ENCODE measurements around the gene QPRT.
"Not testable (repeated sequence)": the region's sequence is repeated elsewhere in the genome, so short reads cannot be mapped to it uniquely, and the experiment has no call there.

The QPRT gene

DNA sequence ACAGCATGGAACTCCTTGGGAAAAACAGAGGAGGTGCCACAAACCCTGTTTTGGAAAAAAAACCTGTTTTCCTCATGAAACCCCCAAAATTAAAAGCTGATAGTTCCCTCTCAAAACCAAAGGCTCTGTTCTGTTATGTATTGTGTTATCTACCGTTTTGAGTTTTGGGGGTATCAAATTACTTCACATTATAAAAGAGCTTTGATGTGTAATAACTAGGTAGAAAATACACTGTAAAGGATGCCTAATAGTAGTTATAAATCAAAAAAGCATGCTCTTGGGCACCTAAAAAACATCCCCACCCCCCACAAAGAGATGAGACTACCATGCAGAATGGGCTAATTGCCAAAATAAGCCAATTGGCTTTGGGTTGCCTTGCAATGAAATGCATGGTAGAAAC lies 36.0 kb downstream of the QPRT start:
- no peak for DNase-seq

DNA sequence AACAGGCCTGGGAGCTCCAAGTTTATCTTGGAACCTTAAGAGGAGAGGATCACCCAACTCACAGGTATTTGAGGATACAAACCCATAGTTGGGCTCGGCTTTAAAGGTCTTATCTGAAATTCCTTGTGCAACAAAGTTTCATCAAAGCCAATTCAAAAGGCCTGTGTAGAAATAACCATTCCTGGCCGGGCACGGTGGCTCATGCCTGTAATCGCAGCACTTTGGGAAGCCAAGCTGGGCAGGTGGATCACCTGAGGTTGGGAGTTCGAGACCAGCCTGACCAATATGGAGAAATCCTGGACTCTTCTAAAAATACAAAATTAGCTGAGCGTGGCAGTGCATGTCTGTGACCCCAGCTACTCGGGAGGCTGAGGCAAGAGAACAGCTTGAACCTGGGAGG lies 38.1 kb downstream of the QPRT start:
- DNase-seq, result no peak

DNA sequence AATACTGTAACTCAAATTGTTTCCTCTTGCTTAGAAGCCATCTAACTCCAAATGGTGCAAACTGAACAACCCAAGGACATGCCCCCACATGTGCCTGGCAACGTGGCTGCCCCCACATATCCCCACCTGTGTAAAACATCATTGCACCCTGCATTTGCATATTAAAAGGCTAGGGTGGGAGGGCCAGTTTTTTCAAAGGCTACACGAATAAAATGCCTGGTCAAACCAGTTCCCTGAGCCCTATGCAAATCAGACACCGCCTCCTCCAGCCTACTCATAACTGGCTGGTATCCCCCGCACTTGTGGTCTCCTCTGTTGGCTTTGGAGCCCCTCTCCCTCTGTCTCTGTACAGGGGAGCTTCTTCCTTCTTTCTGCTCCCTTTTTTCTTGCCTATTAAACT lies 40.1 kb downstream of the QPRT start:
- no peak for DNase-seq

DNA sequence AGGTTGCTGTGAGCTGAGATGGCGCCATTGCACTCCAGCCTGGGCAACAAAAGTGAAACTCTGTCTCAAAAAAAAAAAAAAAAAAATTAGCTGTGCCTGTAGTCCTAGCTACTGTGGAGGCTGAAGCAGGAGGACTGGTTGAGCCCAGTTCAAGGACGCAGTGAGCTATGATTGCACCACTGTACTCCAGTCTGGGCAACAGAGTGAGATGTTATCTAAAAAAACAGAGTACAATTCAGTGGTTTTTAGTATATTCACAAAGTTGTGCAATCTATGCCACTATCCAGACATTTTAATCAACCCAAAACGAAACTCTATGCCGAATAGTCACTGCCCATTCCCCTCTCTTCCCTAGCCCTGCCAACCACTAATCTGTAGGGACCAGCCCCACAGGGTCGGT lies 41.7 kb downstream of the QPRT start:
- DNase-seq, result no peak

DNA sequence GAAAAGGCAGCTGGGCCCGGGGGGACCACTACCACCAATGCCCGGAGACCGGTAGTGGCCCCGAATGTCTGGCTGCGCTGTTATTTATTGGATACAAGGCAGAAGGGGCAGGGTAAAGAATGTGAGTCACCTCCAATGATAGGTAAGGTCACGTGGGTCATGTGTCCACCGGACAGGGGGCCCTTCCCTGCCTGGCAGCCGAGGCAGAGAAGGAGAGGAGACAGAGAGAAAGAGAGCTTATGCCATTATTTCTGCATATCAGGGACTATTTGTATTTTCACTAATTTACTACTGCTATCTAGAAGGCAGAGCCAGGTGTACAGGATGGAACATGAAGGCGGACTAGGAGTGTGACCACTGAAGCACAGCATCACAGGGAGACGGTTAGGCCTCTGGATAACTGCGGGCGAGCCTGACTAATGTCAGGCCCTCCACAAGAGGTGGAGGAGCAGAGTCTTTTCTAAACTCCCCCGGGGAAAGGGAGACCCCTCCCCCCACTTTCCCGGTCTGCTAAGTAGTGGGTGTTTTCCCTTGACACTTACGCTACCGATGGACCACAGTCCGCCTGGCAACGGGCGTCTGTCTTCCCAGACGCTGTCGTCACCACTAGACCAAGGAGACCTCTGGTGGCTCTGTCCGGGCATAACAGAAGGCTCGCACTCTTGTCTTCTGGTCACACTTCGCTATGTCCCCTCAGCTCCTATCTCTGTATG lies 42.3 kb downstream of the QPRT start:
- peak; percentile 67 for DNase-seq

DNA sequence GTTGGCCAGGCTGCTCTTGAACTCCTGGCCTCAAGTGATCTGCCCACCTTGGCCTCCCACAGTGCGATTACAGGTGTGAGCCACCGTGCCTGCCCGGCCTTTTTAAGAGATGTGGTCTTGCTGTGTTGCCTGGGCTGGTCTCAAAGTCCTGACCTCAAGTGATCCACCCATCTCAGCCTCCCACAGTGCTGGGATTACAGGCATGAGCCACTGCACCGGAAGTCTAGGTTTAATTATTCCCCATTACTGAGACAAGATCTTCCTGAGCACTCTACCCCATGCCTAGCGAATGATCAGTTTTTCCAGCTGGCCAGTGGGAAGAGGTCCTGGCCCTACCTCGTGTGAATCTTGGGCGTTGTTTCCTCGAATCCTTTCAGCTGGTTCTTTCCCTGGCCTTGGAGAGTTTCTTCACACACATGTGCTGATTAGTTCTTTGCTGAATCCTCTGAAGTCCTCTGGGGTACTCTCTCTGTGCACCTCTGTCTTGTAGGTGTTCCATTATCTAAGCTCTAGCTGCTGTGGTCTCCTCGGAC lies 47.9 kb downstream of the QPRT start:
- DNase-seq, result no peak

DNA sequence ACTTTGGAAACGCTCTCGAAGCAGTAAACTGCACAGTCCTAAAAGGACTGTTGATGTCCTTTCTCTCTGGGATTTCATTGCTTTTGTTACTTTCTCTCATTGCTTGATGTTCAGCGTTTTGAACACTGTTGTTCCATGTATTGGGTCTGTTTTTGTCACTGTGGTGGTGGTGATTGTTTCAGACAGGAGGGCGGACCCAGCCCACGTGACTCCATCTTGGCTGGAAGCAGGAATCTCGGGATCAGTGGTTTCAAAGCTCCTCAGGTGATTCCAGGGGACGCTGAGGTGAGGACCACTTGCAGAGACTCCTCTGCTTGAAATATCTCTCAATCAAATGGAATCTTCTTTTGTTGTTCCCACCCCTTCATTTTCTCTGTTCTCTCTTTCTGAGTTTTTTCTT lies 48.5 kb downstream of the QPRT start:
- no peak for DNase-seq

DNA sequence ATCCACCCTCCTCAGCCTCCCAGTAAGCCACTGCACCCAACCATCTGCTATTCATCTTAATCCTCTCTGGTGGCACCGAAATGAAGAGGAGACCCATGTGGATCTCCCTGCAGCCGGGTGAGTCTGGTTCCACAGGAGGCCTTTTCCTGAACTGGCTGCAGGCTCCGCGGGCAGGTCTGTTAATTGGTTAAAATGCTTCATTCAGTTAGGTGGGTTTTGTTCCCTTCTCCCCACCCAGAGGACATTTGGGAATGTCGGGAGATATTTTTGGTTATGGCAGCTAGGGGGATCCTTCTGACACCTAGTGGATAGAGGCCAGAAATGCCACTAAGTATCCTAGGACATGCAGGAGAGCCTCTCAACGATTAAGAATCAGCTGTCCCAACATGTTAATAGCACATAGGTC lies 50.1 kb downstream of the QPRT start:
- peak; percentile 38 for DNase-seq

DNA sequence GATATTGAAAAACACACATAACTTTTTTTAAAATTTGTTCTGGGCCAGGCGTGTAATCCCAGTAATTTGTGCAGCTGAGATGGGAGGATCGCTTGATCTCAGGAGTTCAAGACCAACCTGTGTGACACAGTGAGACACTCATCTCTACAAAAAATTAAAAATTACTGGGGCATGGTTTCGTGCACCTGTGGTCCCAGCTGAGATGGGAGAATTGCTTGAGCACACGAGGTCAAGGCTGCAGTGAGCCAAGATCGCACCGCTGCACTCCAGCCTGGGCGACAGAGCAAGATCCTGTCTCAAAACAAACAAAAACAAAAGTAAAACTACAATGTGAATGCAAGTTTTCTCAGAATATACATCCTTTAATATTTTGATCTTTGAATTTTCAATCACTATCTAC lies 51.7 kb downstream of the QPRT start:
- DNase-seq, result no peak

DNA sequence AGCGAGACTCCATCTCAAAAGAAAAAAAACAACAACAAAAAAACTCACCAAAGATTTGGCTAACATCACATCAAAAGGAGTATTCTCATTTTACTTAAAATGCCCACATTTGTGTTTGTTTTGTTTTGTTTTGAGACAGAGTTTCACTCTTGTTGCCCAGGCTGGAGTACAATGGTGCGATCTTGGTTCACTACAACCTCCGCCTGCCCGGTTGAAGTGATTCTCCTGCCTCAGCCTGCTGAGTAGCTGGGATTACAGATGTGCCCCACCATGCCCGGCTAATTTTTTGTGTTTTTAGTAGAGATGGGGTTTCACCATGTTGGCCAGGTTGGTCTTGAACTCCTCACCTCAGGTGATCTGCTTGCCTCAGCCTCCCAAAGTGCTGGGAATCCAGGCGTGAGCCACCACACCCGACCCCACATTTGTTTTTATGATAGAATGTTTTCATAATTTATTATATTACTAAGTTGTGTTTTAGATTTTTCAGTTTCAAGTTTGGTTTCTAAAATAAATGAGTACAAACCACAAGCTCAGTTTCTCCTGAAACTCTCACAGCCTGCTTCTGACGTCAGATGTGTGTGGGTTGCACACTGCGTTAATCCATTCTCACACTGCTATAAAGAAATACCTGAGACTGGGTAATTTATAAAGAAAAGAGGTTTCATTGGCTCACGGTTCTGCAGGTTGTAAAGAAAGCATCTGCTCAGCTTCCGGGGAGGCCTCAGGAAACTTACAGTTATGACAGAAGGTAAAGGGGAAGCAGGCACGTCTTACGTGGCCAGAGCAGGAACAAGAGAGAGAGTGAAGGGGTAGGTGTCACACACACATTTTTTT lies 53.0 kb downstream of the QPRT start:
- not testable (repeated sequence) for DNase-seq

DNA sequence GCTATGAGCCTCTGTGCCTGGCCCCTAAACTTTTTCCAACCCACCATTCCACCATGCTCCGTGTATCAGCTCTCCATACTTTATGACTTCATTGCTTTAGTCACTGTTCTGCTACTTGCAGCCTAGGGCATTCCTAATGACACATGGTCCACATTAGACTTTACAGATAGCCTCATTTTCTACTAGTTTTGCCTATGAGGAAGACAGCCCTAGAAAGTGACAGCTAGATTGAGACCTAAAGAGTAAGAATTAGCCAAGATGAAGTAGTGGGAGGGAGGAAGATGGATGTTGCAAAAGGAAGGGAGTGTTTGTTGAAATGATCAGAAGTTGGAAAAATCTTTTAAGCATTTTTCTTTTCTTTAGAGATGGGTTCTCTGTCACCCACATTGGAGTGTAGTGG lies 55.8 kb downstream of the QPRT start:
- no peak for DNase-seq

DNA sequence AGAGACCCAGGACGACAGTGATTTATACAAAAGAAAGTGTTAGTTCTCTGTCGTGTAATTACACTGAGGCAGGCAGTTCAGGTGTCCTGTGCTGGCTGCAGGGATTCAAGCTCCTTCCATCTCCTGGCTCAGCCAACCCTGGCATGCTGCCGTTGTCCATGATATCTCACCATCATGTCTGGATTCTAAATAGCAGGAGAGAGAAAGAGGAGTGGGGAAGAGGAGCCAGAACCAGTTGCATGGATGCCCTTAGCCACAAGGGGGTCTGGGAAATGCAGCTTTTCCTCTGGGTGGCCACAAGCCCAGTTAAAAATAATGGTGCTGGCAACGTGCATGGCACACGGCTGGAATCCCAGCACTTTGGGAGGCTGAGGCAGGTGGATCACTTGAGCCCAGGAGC lies 57.1 kb downstream of the QPRT start:
- no peak for DNase-seq

DNA sequence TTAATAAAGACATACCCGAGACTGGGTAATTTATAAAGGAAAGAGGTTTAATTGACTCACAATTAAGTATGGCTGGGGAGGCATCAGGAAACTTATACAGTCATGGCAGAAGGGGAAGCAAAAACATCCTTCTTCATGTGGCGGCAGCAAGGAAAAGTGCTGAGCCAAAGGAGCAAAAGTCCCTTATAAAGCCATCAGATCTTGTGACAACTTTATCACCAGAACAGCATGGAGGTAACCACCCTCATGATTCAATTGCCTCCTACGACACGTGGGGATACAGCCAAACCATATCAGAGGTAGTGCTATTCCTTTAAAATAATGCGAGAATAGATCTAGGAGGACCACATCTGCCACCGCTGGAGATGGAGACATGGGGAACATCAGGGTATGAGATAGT lies 57.8 kb downstream of the QPRT start:
- no peak for DNase-seq

DNA sequence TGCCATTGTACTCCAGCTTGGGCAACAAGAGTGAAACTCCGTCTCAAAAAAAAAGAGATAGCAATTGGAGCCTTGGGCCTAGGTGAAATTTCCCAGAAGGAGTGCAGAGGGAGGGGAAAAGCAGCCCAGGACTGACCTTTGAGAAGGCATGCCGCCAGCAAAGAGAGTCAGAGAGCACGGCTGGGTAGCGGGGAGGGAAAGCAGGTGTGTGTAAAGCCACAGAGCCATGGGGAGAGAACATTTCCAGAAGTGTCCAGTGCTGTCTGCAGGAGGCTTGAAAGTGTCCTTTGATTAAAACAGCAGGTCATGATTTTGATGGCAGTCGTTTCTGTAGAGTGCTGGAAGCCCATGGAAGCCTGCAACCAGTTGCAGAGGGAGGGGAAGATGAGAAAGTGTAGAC lies 58.7 kb downstream of the QPRT start:
- no peak for DNase-seq

DNA sequence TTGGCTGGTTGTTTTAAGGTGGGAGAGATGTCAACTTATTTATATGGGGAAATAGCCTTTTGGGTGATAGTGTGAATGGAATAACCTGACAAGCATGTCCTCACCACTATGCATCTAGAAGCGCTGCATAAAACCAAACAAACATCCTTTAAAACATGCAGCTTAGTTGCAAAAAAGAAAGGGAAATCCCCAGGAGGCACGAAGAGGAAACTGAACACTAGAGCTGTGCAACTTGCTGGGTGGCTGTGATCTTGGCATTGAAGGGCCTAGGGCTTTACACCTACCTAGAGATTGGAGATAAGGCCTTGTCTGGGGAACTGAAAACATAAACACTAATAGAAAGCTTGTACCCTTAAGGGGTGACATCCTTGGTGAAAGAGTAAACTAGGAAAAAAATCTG lies 59.5 kb downstream of the QPRT start:
- no peak for DNase-seq

DNA sequence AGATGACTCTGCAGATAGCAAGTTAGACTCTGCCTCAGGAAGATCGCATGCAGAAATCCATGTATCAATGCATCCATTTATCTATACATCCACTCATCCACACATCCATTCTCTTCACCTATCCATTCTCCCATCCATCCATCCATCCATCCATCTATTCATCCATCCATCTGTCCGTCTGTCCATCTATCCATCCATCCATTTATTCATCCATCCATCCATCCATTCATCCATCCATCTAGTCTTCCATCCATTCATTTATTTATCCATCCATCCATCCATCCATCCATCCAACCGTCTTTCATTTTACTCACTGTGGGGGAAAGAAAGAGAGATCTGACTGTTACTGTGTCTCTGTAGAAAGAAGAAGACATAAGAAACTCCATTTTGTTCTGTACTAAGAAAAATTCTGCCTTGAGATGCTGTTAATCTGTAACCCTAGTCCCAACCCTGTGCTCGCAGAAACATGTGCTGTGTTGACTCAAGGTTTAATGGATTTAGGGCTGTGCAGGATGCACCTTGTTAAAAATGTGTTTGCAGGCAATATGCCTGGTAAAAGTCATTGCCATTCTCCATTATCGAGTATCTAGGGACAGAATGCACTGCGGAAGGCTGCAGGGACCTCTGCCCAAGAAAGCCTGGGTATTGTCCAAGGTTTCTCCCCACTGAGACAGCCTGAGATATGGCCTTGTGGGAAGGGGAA lies 61.1 kb downstream of the QPRT start:
- not testable (repeated sequence) for DNase-seq

DNA sequence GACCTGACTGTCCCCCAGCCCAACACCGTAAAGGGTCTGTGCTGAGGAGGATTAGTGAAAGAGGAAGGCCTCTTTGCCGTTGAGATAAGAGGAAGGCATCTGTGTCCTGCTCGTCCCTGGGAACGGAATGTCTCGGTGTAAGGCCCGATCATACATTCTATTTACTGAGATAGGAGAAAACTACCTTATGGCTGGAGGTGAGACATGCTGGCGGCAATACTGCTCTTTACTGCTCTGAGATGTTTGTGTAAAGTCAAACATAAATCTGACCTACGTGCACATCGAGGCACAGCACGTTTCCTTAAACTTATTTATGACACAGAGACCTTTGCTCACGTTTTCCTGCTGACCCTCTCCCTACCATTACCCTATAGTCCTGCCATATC lies 61.6 kb downstream of the QPRT start:
- DNase-seq, result not testable (repeated sequence)

DNA sequence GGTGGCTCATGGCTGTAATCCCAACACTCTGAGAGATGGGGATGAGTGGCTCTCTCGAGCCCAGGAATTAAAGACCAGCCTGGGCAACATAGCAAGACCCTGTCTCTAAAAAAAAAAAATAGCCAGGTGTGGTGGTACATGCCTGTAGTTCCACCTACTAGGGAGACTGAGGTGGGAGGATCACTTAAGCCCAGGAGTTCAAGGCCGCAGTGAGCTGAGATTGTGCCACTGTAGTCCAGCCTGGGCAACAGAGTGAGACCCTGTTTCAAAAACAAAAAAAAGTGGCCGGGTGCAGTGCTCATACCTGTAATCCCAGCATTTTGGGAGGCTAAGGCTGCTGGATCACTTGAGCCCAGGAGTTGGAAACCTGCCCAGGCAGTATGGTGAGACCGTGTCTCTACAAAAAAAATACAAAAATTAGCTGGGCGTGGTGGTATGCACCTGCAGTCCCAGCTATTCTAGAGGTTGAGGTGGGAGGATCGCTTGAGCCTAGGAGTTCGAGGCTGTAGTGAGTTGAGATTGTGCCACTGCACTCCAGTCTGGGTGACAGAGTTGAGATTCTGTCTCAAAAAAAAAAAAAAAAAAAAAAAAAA lies 63.8 kb downstream of the QPRT start:
- DNase-seq, result no peak

DNA sequence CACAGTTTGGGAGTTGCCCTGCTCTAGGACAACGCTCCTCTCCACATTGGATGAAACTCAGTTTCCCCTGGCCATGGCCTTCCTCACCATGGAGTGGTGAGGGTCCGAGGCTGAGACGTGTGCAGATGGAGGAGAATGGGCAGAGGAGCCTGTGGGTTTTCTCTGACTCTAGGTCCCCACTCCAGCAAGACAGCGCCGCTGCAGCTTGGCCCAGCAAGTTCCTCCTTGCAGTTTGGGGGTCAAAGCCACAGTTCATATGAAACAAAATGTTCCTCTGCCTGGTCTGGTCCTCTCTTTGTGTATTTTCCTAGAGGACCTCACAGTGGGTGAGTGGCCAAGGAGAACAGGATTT lies 64.5 kb downstream of the QPRT start:
- no peak for DNase-seq

DNA sequence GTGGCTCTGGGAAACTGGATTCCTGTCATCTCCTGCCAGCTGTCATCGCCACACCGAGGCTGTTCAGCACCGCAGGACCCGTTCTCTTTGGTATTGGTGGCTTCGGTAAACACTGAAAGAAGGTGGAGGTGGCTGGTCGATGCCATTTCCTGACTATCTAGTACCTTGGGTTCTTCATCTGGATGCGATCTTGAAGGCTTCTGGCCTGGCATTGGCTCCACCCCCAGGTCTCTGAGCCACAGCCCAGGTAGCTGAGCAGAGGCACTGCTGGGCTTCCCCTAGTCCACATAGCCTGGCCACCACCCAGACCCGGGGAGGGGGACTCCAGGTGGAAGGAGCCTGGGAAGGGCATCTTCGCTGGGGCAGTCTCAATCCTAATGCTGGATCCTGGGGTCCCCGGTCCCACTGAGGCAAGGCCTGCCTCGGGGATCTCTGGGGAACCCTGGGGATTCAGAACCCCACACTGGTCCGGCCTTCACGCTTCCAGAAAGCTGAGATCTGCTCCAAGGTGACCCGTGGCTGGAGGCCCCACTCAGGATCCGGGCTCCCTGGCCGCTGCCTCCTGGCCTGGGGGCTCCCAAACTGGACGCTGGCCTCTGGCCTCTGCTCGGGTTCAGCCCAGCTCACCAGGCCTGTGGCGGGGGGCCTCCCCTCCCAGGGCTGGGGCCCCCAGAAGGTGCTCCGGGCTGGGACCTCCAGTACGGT lies 65.0 kb downstream of the QPRT start:
- DNase-seq, result no peak

DNA sequence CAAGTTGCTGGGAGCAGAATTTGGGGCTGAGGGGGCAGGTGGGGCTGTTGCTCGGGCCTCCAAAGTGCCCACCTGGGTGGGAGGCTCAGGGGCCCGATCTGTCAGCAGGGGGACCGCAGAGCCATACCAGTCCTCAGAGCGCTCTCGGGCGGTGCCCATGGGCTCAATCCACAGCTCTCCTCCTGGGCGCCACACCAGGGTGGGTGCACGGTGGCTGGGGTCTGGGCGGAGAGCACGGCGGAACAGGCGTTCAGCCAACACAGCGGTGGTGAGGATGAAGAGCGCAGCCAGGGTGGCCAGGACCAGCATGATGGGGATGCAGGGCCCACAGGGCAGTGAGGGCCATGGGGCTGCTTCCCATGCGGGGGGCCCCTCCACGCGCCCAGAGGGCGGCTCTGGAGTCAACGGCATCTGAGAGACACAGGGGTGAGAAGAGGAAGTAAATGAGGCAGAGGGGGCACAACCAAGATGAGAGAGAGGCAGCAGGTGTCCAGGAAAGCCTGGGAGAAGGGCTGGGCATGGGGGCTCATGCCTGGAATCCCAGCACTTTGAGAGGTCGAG lies 65.6 kb downstream of the QPRT start:
- no peak for DNase-seq
